ENCODE measurements around the gene NEURL2. TPM values are rescaled to one million over a fixed set of nuclear protein-coding genes. Genes with fewer than 3 reads are reported as not detected.

NEURL2 gene
- polyA plus RNA-seq, 3 donors = 0.14 to 1.1 TPM; not detected in 1

GRCh38 chr20:45910670-45911485 is 19.9 kb upstream of the NEURL2 start:
- peak overlapping the region; percentile 52 to 81 (median 53) for H3K4me3 ChIP-seq (replicated peaks in 1 of 3; ENCODE audit: low read depth in 2 of 3, low read length in 3 of 3)
- under 1% methylated on average over 31 of the region's 43 CpGs for WGBS (ENCODE audit: insufficient coverage)
- H3K4me1 ChIP-seq (ENCODE audit: control insufficient read depth in 1 of 2, insufficient read depth in 2 of 2, low read length in 2 of 2) = peaks cover 62 to 65% of the 10 kb centered on the region in 2 donors
- H3K9me3 Mint-ChIP-seq = peaks cover 0 to 3% (median 0%) of the 10 kb centered on the region in 7 donors
- H3K9ac ChIP-seq (ENCODE audit: insufficient read depth, low read length, poor library complexity, severe bottlenecking) = peak overlapping the region; percentile 68
- H3K36me3 Mint-ChIP-seq = peaks cover 0 to 1% of the 10 kb centered on the region in 2 donors
- H3K27ac ChIP-seq (ENCODE audit: low read depth in 1 of 2, low read length in 2 of 2) = peak overlapping the region; percentile 82 to 89
- peak overlapping the region; percentile 86 for H3K4me2 ChIP-seq (replicated peaks; ENCODE audit: extremely low read depth, low read length, poor library complexity, severe bottlenecking)
- DNase-seq = peak; percentile 99
- no peaks in the 10 kb centered on the region for H3K79me2 ChIP-seq (ENCODE audit: insufficient read depth, low read length)
- H3K27me3 ChIP-seq (ENCODE audit: control insufficient read depth in 2 of 2, insufficient read depth in 2 of 2, low read length in 2 of 2) = no peaks in the 10 kb centered on the region
- peak overlapping the region; percentile 87 for H2AFZ ChIP-seq (ENCODE audit: insufficient read depth, low read depth, low read length, poor library complexity, severe bottlenecking)
- no peak for TF ChIP-seq CTCF (IDR thresholded peaks at IDR 0.05)
- no peaks in the 10 kb centered on the region for H3K36me3 ChIP-seq (replicated peaks in 1 of 2; ENCODE audit: control insufficient read depth in 1 of 2, insufficient read depth in 2 of 2, low read length in 2 of 2)
- no peaks in the 10 kb centered on the region for H4K20me1 ChIP-seq (ENCODE audit: insufficient read depth, low read length)
- H3K27me3 Mint-ChIP-seq (ENCODE audit: low read depth in 3 of 3) = peaks cover 2 to 3% (median 3%) of the 10 kb centered on the region in 3 donors
- H3K4me3 Mint-ChIP-seq = peak overlapping the region; percentile 88 to 95
- peak overlapping the region; percentile 87 to 99 (median 95) for H3K27ac Mint-ChIP-seq
- H3K4me1 Mint-ChIP-seq = peaks cover 48% of the 10 kb centered on the region
- intact Hi-C loops (cut with micrococcal nuclease) = loop anchor here (2.0 to 5.0 kb wide), 5 partner anchors 18 to 96 kb away; partner anchors contain the start of genes PCIF1 (in 2 of the 2), MMP9 (in 1 of the 2) and ZNF335 (in 1 of the 2)
- no peaks in the 10 kb centered on the region for H3K9me3 ChIP-seq (replicated peaks in 1 of 2; ENCODE audit: control insufficient read depth in 1 of 2, insufficient read depth in 1 of 2, low read length in 2 of 2)

- WGBS (ENCODE audit: insufficient coverage) = 96% methylated on average over 11 of the region's 22 CpGs
- Mint-ChIP-seq H3K36me3 (peaks cover 0 to 1% of the 10 kb centered on the region in 2 donors), H3K27ac (peak overlapping the region; percentile 81 to 99 (median 90)), H3K4me3 (peak overlapping the region; percentile 80 to 88), H3K4me1 (peaks cover 46% of the 10 kb centered on the region), H3K9me3 (peaks cover 0 to 3% (median 0%) of the 10 kb centered on the region in 7 donors), H3K27me3 (ENCODE audit: low read depth in 3 of 3) (peaks cover 2 to 3% (median 3%) of the 10 kb centered on the region in 3 donors)
- no peaks in the 10 kb centered on the region for H3K27me3 ChIP-seq (ENCODE audit: control insufficient read depth in 2 of 2, insufficient read depth in 2 of 2, low read length in 2 of 2)
- H3K4me1 ChIP-seq (ENCODE audit: control insufficient read depth in 1 of 2, insufficient read depth in 2 of 2, low read length in 2 of 2) = peaks cover 57% of the 10 kb centered on the region in 2 donors
- H3K36me3 ChIP-seq (replicated peaks in 1 of 2; ENCODE audit: control insufficient read depth in 1 of 2, insufficient read depth in 2 of 2, low read length in 2 of 2) = no peaks in the 10 kb centered on the region
- H3K79me2 ChIP-seq (ENCODE audit: insufficient read depth, low read length) = no peaks in the 10 kb centered on the region
- H3K9me3 ChIP-seq (replicated peaks in 1 of 2; ENCODE audit: control insufficient read depth in 1 of 2, insufficient read depth in 1 of 2, low read length in 2 of 2) = no peaks in the 10 kb centered on the region
- H2AFZ ChIP-seq (ENCODE audit: insufficient read depth, low read depth, low read length, poor library complexity, severe bottlenecking) = peak overlapping the region; percentile 29
- no peak for TF ChIP-seq CTCF (IDR thresholded peaks at IDR 0.05)
- peak overlapping the region; percentile 82 to 89 for H3K27ac ChIP-seq (ENCODE audit: low read depth in 1 of 2, low read length in 2 of 2)
- peak overlapping the region; percentile 86 for H3K4me2 ChIP-seq (replicated peaks; ENCODE audit: extremely low read depth, low read length, poor library complexity, severe bottlenecking)
- DNase-seq = peak in 2 of 3 donors; percentile 33 to 58
- H3K4me3 ChIP-seq (replicated peaks in 1 of 3; ENCODE audit: low read depth in 2 of 3, low read length in 3 of 3) = peak overlapping the region in 1 of 3 experiments; percentile 27
- H4K20me1 ChIP-seq (ENCODE audit: insufficient read depth, low read length) = no peaks in the 10 kb centered on the region
- intact Hi-C loops (cut with micrococcal nuclease) = loop anchor here (2.0 to 5.0 kb wide), 5 partner anchors 17 to 97 kb away; partner anchors contain the start of genes PCIF1 (in 2 of the 2), MMP9 (in 1 of the 2) and ZNF335 (in 1 of the 2)
- H3K9ac ChIP-seq (ENCODE audit: insufficient read depth, low read length, poor library complexity, severe bottlenecking) = no peak overlapping the region
Measured at GRCh38 chr20:45909817-45910669, 19.0 kb upstream of the NEURL2 start.
